Measurements from ENCODE around the gene SPDYA. TPM values are rescaled to one million over a fixed set of nuclear protein-coding genes. Genes with fewer than 3 reads are reported as not detected.
A peak's percentile ranks its signal among the peaks of the same experiment; 100 is the strongest.

SPDYA gene
- polyA plus RNA-seq, 2 of the 4 experiments (the other 2 are of a cell fraction): 0.14 to 0.49 TPM

GRCh38 chr2:28802975-28803429, 7.6 kb upstream of the SPDYA start:
- DNase-seq (ENCODE audit: low read depth in 1 of 2, low spot score in 1 of 2) (peak in 1 of 2 experiments; percentile 63), ATAC-seq (peak; percentile 35 to 52; a peak in 4 of 6 replicates), FAIRE-seq (no peak)
- H3K4me1 ChIP-seq: peaks cover 42% of the 10 kb centered on the region
- H3K4me2 ChIP-seq: peak overlapping the region; percentile 54
- ChIA-PET CTCF (interaction anchor here (0.6 to 2.7 kb wide), 5 partner anchors 12 to 286 kb away, joined by 3 to 9 read pairs (median 3); no protein-coding TSS in a partner anchor), POLR2A (no interaction called here)
- peak overlapping the region; percentile 71 to 87 for H3K27ac ChIP-seq
- 29% methylated on average over 4 of the region's 4 CpGs for WGBS (ENCODE audit: missing lambda C conversion rate)
- no peaks in the 10 kb centered on the region for H3K9me3 ChIP-seq
- no peak overlapping the region for H3K4me3 ChIP-seq
- TF ChIP-seq HEYL (CRISPR knock-in tag; IDR thresholded peaks at IDR 0.05) (0 out of 2 replicates have a peak, but pooled peaks have one; percentile 59), BHLHE40 (IDR thresholded peaks at IDR 0.05; ENCODE audit: low read depth, low read length) (no peak), SMC3 (IDR thresholded peaks at IDR 0.05) (no peak), KDM5A (IDR thresholded peaks at IDR 0.05) (no peak), CHD4 (IDR thresholded peaks at IDR 0.05; ENCODE audit: borderline replicate concordance) (no peak), ZSCAN20 (CRISPR knock-in tag; IDR thresholded peaks at IDR 0.05) (no peak; the same call in 1 of the 2 replicates), CEBPB (IDR thresholded peaks at IDR 0.05) (peak in 1 of 2 experiments; percentile 42; a peak in 2 of 4 replicates), EHF (CRISPR knock-in tag; IDR thresholded peaks at IDR 0.05) (no peak), NPAS2 (CRISPR knock-in tag; IDR thresholded peaks at IDR 0.05; ENCODE audit: borderline replicate concordance) (no peak), POLR2AphosphoS2 (conservative IDR thresholded peaks at IDR 0.05; ENCODE audit: low read length) (no peak), RNF2 (IDR thresholded peaks at IDR 0.05; ENCODE audit: borderline replicate concordance, low read depth) (no peak), ELK1 (IDR thresholded peaks at IDR 0.05; ENCODE audit: low read depth, low read length) (no peak), POLR2A (IDR thresholded peaks at IDR 0.05; ENCODE audit: low read length) (no peak), HOXA7 (CRISPR knock-in tag; IDR thresholded peaks at IDR 0.05) (peak; percentile 73; the same call in 1 of the 2 replicates), KDM1A (IDR thresholded peaks at IDR 0.05; ENCODE audit: low read depth) (no peak), MAFK (IDR thresholded peaks at IDR 0.05; ENCODE audit: partially characterized antibody) (peak; percentile 97), HMGXB4 (CRISPR knock-in tag; IDR thresholded peaks at IDR 0.05; ENCODE audit: borderline replicate concordance) (0 out of 2 replicates have a peak, but pooled peaks have one; percentile 27), FOSB (CRISPR knock-in tag; IDR thresholded peaks at IDR 0.05) (no peak), ESRRA (IDR thresholded peaks at IDR 0.05; ENCODE audit: borderline replicate concordance, low read length) (no peak), FOXS1 (CRISPR knock-in tag; IDR thresholded peaks at IDR 0.05) (no peak), HDAC2 (IDR thresholded peaks at IDR 0.05) (no peak), ATOH8 (CRISPR knock-in tag; IDR thresholded peaks at IDR 0.05; ENCODE audit: low read depth) (peak; percentile 38; the same call in 1 of the 2 replicates), HES2 (IDR thresholded peaks at IDR 0.05) (no peak), SREBF2 (IDR thresholded peaks at IDR 0.05) (no peak), TP53 (CRISPR knock-in tag; IDR thresholded peaks at IDR 0.05) (no peak), FOSL2 (IDR thresholded peaks at IDR 0.05) (no peak), FOSL2 (CRISPR knock-in tag; IDR thresholded peaks at IDR 0.05) (0 out of 2 replicates have a peak, but pooled peaks have one; percentile 6), EP300 (IDR thresholded peaks at IDR 0.05) (no peak), RFX5 (IDR thresholded peaks at IDR 0.05) (no peak)
- TF ChIP-seq, protein P1, sequence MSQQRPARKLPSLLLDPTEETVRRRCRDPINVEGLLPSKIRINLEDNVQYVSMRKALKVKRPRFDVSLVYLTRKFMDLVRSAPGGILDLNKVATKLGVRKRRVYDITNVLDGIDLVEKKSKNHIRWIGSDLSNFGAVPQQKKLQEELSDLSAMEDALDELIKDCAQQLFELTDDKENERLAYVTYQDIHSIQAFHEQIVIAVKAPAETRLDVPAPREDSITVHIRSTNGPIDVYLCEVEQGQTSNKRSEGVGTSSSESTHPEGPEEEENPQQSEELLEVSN (IDR thresholded peaks at IDR 0.05; ENCODE audit: borderline replicate concordance, low read depth): no peak
- TF ChIP-seq, protein P2, sequence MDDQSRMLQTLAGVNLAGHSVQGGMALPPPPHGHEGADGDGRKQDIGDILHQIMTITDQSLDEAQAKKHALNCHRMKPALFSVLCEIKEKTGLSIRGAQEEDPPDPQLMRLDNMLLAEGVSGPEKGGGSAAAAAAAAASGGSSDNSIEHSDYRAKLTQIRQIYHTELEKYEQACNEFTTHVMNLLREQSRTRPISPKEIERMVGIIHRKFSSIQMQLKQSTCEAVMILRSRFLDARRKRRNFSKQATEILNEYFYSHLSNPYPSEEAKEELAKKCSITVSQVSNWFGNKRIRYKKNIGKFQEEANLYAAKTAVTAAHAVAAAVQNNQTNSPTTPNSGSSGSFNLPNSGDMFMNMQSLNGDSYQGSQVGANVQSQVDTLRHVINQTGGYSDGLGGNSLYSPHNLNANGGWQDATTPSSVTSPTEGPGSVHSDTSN (IDR thresholded peaks at IDR 0.05): no peak
- TF ChIP-seq, protein P3, sequence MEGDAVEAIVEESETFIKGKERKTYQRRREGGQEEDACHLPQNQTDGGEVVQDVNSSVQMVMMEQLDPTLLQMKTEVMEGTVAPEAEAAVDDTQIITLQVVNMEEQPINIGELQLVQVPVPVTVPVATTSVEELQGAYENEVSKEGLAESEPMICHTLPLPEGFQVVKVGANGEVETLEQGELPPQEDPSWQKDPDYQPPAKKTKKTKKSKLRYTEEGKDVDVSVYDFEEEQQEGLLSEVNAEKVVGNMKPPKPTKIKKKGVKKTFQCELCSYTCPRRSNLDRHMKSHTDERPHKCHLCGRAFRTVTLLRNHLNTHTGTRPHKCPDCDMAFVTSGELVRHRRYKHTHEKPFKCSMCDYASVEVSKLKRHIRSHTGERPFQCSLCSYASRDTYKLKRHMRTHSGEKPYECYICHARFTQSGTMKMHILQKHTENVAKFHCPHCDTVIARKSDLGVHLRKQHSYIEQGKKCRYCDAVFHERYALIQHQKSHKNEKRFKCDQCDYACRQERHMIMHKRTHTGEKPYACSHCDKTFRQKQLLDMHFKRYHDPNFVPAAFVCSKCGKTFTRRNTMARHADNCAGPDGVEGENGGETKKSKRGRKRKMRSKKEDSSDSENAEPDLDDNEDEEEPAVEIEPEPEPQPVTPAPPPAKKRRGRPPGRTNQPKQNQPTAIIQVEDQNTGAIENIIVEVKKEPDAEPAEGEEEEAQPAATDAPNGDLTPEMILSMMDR (IDR thresholded peaks at IDR 0.05): no peak; the same call in 2 of the 3 replicates
- TF ChIP-seq, protein P4, sequence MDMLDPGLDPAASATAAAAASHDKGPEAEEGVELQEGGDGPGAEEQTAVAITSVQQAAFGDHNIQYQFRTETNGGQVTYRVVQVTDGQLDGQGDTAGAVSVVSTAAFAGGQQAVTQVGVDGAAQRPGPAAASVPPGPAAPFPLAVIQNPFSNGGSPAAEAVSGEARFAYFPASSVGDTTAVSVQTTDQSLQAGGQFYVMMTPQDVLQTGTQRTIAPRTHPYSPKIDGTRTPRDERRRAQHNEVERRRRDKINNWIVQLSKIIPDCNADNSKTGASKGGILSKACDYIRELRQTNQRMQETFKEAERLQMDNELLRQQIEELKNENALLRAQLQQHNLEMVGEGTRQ (IDR thresholded peaks at IDR 0.05): no peak
- TF ChIP-seq, protein P5, sequence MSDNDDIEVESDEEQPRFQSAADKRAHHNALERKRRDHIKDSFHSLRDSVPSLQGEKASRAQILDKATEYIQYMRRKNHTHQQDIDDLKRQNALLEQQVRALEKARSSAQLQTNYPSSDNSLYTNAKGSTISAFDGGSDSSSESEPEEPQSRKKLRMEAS (IDR thresholded peaks at IDR 0.05): no peak

Measured in A549 (cell line).